K562 (cell line): ENCODE results near the gene PGPEP1. TPM values are rescaled to one million over a fixed set of nuclear protein-coding genes. Genes with fewer than 3 reads are reported as not detected.

ENCODE experiments used
- ATAC-seq: fragments of 200-7000 bp; cut with Tn5 transposase; 3 replicates; pipeline ENCODE4 v1.9.1; 2020; ENCODE audit warnings: moderate library complexity
- BruUV-seq: library from RNA; stranded (reverse); fragments of 400-500 nt; replicated peaks from 2 replicates; lab custom pipeline; 2021; lab: Mats Ljungman, UMichigan
- CTCF ChIA-PET: fragments of 300-600 bp; formaldehyde crosslinking; extraction: SDS; loops from one replicate; lab custom pipeline; 2021; ENCODE audit warnings: low intra/inter-chr PET ratio; lab: Yijun Ruan, JAX
- POLR2A ChIA-PET: fragments of 300-600, 350-650 bp; sonication (Branson Sonifier 250); formaldehyde crosslinking; extraction: SDS; loops from one replicate; lab custom pipeline; 2021; ENCODE audit warnings: antibody characterized with exemption, inconsistent platforms; lab: Yijun Ruan, JAX
- DNase-seq, 4 experiments: peaks; one replicate each; pipeline versions ENCODE4 v3.0.0 to v3.0.0-alpha.2; 2011 to 2018; ENCODE audit warnings: low spot score in 3 of 4, mixed read lengths in 3 of 4; ENCODE audit errors: extremely low read depth in 1 of 4
- FAIRE-seq: peaks from 2 replicates; lab custom pipeline; 2011; peaks lifted over from hg19 to GRCh38; lab: Jason Lieb, UNC
- H2AFZ ChIP-seq: 2 replicates; pipeline ENCODE4 v1.6.0; 2011; ENCODE audit warnings: low read depth, low read length, control low read depth, inconsistent platforms
- H3K27ac ChIP-seq: fragments of 200-600 bp; 3 replicates; pipeline ENCODE4 v1.8.0; 2011; ENCODE audit warnings: low read depth, mild to moderate bottlenecking, control low read depth, inconsistent platforms, low read length, moderate library complexity, mixed read lengths; ENCODE audit errors: extremely low read depth
- H3K27me3 ChIP-seq, 2 experiments: fragments of 300-600 bp in 1 of 2; 2 replicates in 1 of 2; 3 replicates in 1 of 2; pipeline versions ENCODE4 v1.6.0 to v1.8.0; 2011; ENCODE audit warnings: inconsistent platforms in 2 of 2, low read length in 2 of 2, mild to moderate bottlenecking in 1 of 2, mixed read lengths in 1 of 2, moderate library complexity in 1 of 2; ENCODE audit not compliant: control insufficient read depth in 2 of 2, insufficient read depth in 2 of 2
- H3K36me3 ChIP-seq: fragments of 300-600 bp; 3 replicates; pipeline ENCODE4 v1.8.0; 2011; ENCODE audit warnings: mild to moderate bottlenecking, low read length, inconsistent platforms; ENCODE audit not compliant: control insufficient read depth, insufficient read depth
- H3K4me1 ChIP-seq, 2 experiments: fragments of 200-600 bp in 1 of 2; replicated peaks in 1 of 2; 2 replicates in 1 of 2; 3 replicates in 1 of 2; pipeline versions ENCODE4 v1.5.1 to v1.8.0; 2011; ENCODE audit warnings: inconsistent platforms in 2 of 2, low read length in 2 of 2, mild to moderate bottlenecking in 1 of 2, mixed read lengths in 1 of 2, moderate library complexity in 1 of 2; ENCODE audit not compliant: control insufficient read depth in 2 of 2, insufficient read depth in 2 of 2
- H3K4me2 ChIP-seq: 2 replicates; pipeline ENCODE4 v1.6.1; 2011; ENCODE audit warnings: low read length, control low read depth, inconsistent platforms, mixed read lengths; ENCODE audit not compliant: insufficient read depth
- H3K4me3 ChIP-seq: fragments of 200-600 bp; sonication (generic), shearing (Covaris generic); 2 replicates; pipeline ENCODE4 v1.5.1; 2016; ENCODE audit warnings: control low read depth, inconsistent platforms
- H3K79me2 ChIP-seq: fragments of 200-600 bp; 3 replicates; pipeline ENCODE4 v1.8.0; 2011; ENCODE audit warnings: low read length, inconsistent platforms; ENCODE audit not compliant: control insufficient read depth, insufficient read depth
- H3K9ac ChIP-seq, 2 experiments: 2 replicates each; pipeline versions ENCODE4 v1.6.0 to v1.6.1; 2011; ENCODE audit warnings: low read depth in 2 of 2, low read length in 2 of 2, control low read depth in 1 of 2, inconsistent platforms in 1 of 2, mild to moderate bottlenecking in 1 of 2, mixed read lengths in 1 of 2; ENCODE audit not compliant: insufficient read depth in 1 of 2
- H3K9me1 ChIP-seq: one replicate; pipeline ENCODE4 v1.6.0; 2011; ENCODE audit warnings: inconsistent platforms, mild to moderate bottlenecking, low read length, moderate library complexity; ENCODE audit not compliant: control insufficient read depth, insufficient read depth
- H3K9me3 ChIP-seq: replicated peaks from 2 replicates; pipeline ENCODE4 v1.5.1; 2011; ENCODE audit warnings: low read depth, low read length, inconsistent platforms; ENCODE audit not compliant: control insufficient read depth, insufficient read depth
- H4K20me1 ChIP-seq: replicated peaks from 2 replicates; pipeline ENCODE4 v1.6.1; 2011; ENCODE audit warnings: low read length, inconsistent platforms, mixed read lengths; ENCODE audit not compliant: control insufficient read depth, insufficient read depth
- GATAD2B ChIP-seq: fragments of 450-650 bp; IDR thresholded peaks from 2 replicates; pipeline ENCODE4 v1.6.1; 2017; ENCODE audit warnings: mild to moderate bottlenecking, borderline replicate concordance
- MGA ChIP-seq: fragments of 450-650 bp; IDR thresholded peaks from 2 replicates; pipeline ENCODE4 v1.6.1; 2016; ENCODE audit warnings: mild to moderate bottlenecking, moderate library complexity
- MTA2 ChIP-seq: fragments of 450-650 bp; IDR thresholded peaks from 2 replicates; pipeline ENCODE4 v1.6.1; 2016; ENCODE audit warnings: low read depth
- NFIC ChIP-seq: fragments of 450-650 bp; IDR thresholded peaks from 2 replicates; pipeline ENCODE4 v1.6.1; 2017; ENCODE audit warnings: mild to moderate bottlenecking, inconsistent platforms
- WGBS: fragments of 100-300 bp; shearing (Covaris generic); methylation state at CpG from one replicate; pipeline ENCODE4 v1.1.6; 2016; ENCODE audit warnings: low coverage, mixed read lengths; ENCODE audit not compliant: insufficient coverage; ENCODE audit errors: missing lambda C conversion rate; 5-methylcytosine and 5-hydroxymethylcytosine counted together
- in situ Hi-C: fragments of 300-500 bp; cut with MboI; formaldehyde crosslinking; loops from 4 replicates; pipeline ENCODE4 v1.15.0; 2018; ENCODE audit warnings: inconsistent platforms, mixed read lengths
- intact Hi-C: fragments of 100-400 bp; cut with micrococcal nuclease; formaldehyde crosslinking; loops from 2 replicates; pipeline ENCODE4 v1.14.2; 2022
- polyA plus RNA-seq, 8 experiments: library from polyadenylated mRNA; depleted of rRNA in 4 of 8; stranded (reverse) in 5 of 8; unstranded in 3 of 8; fragments of >200 nt; fragmentation: Nextera tagmentation in 2 of 8; fragmentation: Illumina TruSeq in 1 of 8; extraction: Ambion mirVana in 2 of 8; extraction: Trizol in 1 of 8; gene quantifications; 2 replicates each; pipeline versions ENCODE4 v1.2.1 to v1.2.3, GENCODE V29; 2011 to 2014; ENCODE audit warnings: inconsistent platforms in 1 of 8, missing spikeins in 1 of 8
- total RNA-seq, 7 experiments: library from RNA; depleted of rRNA in 6 of 7; stranded (reverse); fragments of >200 nt in 6 of 7; fragmentation: Illumina TruSeq in 2 of 7; extraction: Trizol in 2 of 7; gene quantifications; 2 replicates each; pipeline versions ENCODE4 v1.2.1 to v1.2.3, GENCODE V29; 2011 to 2021; ENCODE audit warnings: low replicate concordance in 1 of 7
- TF ChIP-seq, protein P1 (sequence below): fragments of 250-450 bp; sonication (Bioruptor Pico); IDR thresholded peaks from 2 replicates; pipeline ENCODE4 v1.5.0; 2020; ENCODE audit warnings: mild to moderate bottlenecking, borderline replicate concordance
- TF ChIP-seq, protein P2 (sequence below): sonication (generic); formaldehyde crosslinking; IDR thresholded peaks from 2 replicates; pipeline ENCODE4 v1.9.0; 2022; ENCODE audit warnings: mild to moderate bottlenecking, missing genetic modification reagents

PGPEP1 gene
- total and polyA plus RNA-seq, 9 of the 15 experiments (the other 6 are each of a cell fraction or from before 2014, with no cell fraction given), result 10.0 to 69.6 (median 33.5) TPM

DNA sequence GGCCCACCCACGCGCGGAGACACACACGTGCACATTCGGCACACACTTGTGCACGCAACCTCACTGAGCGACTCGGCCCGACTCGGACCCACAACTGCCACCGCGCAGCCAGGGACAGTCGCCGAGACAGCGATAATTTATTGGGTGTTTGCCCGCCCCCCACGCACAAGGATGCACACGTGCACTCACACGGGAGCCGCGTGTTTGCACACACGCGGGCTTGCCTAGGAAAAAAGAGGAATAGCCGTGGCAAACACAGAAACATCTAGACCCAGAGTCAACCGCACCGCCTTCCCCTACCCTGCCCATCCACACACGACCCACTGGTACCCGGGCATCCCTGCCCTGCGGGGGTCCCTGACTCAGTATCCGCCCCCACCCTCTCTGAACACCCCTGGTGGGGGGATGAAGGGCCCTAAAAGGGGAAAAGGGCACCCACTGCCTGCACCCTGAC lies 77.7 kb downstream of the PGPEP1 start:
- Histone ChIP-seq H3K27ac (peak overlapping the region; percentile 97), H4K20me1 (peaks cover 10% of the 10 kb centered on the region; the same call in 1 of the 2 replicates), H3K4me3 (peak overlapping the region; percentile 60), H3K9me1 (no peaks in the 10 kb centered on the region), H3K79me2 (peaks cover 53% of the 10 kb centered on the region), H3K9ac (peak overlapping the region; percentile 85 to 93), H3K4me2 (peak overlapping the region; percentile 88), H3K36me3 (peaks cover 18% of the 10 kb centered on the region; the same call in 1 of the 3 replicates), H3K9me3 (no peaks in the 10 kb centered on the region), H2AFZ (peak overlapping the region; percentile 92), H3K27me3 (no peaks in the 10 kb centered on the region), H3K4me1 (peaks cover 51 to 92% of the 10 kb centered on the region in 2 experiments)
- whole genome bisulfite sequencing, result 9% methylated on average over 27 of the region's 30 CpGs
- no TSS peak for BruUV-seq
- POLR2A ChIA-PET, result interaction anchor here (0.6 to 11.1 kb wide), 8 partner anchors 14 to 282 kb away, joined by 3 to 244 read pairs (median 4); partner anchors contain the start of genes GDF15 and JUND
- DNase-seq (peak in 1 of 4 experiments; percentile 74), ATAC-seq (no peak), FAIRE-seq (no peak)
- CTCF ChIA-PET, result interaction anchor here (1.4 kb wide), 1 partner anchor 210 kb away, joined by 3 read pairs; no protein-coding TSS in a partner anchor
- intact Hi-C loops (loop anchor here (5.0 kb wide), 1 partner anchor 216 kb away; the partner anchor contains the start of gene RAB3A), in situ Hi-C loops (loop anchor here (10.0 kb wide), 1 partner anchor 323 kb away; the partner anchor contains the start of gene MAST3)
- TF ChIP-seq, protein P1, sequence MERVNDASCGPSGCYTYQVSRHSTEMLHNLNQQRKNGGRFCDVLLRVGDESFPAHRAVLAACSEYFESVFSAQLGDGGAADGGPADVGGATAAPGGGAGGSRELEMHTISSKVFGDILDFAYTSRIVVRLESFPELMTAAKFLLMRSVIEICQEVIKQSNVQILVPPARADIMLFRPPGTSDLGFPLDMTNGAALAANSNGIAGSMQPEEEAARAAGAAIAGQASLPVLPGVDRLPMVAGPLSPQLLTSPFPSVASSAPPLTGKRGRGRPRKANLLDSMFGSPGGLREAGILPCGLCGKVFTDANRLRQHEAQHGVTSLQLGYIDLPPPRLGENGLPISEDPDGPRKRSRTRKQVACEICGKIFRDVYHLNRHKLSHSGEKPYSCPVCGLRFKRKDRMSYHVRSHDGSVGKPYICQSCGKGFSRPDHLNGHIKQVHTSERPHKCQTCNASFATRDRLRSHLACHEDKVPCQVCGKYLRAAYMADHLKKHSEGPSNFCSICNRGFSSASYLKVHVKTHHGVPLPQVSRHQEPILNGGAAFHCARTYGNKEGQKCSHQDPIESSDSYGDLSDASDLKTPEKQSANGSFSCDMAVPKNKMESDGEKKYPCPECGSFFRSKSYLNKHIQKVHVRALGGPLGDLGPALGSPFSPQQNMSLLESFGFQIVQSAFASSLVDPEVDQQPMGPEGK (CRISPR knock-in tag), result no peak
- TF ChIP-seq NFIC (peak; percentile 21), GATAD2B (peak; percentile 12; the same call in 1 of the 2 replicates), MTA2 (no peak; the same call in 1 of the 2 replicates), MGA (peak; percentile 18; the same call in 1 of the 2 replicates)
- TF ChIP-seq, protein P2, sequence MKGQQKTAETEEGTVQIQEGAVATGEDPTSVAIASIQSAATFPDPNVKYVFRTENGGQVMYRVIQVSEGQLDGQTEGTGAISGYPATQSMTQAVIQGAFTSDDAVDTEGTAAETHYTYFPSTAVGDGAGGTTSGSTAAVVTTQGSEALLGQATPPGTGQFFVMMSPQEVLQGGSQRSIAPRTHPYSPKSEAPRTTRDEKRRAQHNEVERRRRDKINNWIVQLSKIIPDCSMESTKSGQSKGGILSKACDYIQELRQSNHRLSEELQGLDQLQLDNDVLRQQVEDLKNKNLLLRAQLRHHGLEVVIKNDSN, result peak; percentile 39
